SU-DHL-6 (cell line): ENCODE data around the gene ZNF362.

Experiments
- H2AFZ ChIP-seq: fragments of 200-600 bp; sonication (generic); 2 replicates; pipeline ENCODE4 v1.6.1; 2014; ENCODE audit warnings: low read depth, mild to moderate bottlenecking, moderate library complexity, mixed read lengths, antibody characterized with exemption, low read length; ENCODE audit not compliant: severe bottlenecking
- H3F3A ChIP-seq: fragments of 200-600 bp; shearing (Covaris generic); 2 replicates; pipeline ENCODE4 v1.6.0; 2016; ENCODE audit warnings: antibody characterized with exemption, mild to moderate bottlenecking; ENCODE audit not compliant: insufficient read depth
- H3K27ac ChIP-seq: fragments of 200-600 bp; sonication (generic); 2 replicates; pipeline ENCODE4 v1.5.1; 2016; ENCODE audit warnings: low read depth, mild to moderate bottlenecking, low read length, moderate library complexity, mixed read lengths
- H3K27me3 ChIP-seq: fragments of 200-600 bp; sonication (generic), shearing (Covaris generic); 2 replicates; pipeline ENCODE4 v1.6.0; 2014; ENCODE audit warnings: mild to moderate bottlenecking, low read length
- H3K36me3 ChIP-seq: fragments of 200-600 bp; sonication (generic); 2 replicates; pipeline ENCODE4 v1.6.1; 2014; ENCODE audit warnings: mild to moderate bottlenecking, low read length, mixed read lengths
- H3K4me2 ChIP-seq: fragments of 300-600, 200-600 bp; shearing (Covaris generic), sonication (generic); 2 replicates; pipeline ENCODE4 v1.6.0; 2014; ENCODE audit warnings: low read length, low read depth, mild to moderate bottlenecking; ENCODE audit not compliant: poor library complexity, severe bottlenecking
- H3K4me3 ChIP-seq: fragments of 200-600 bp; sonication (generic); 2 replicates; pipeline ENCODE4 v1.5.1; 2014; ENCODE audit warnings: antibody characterized with exemption, low read length, mild to moderate bottlenecking, mixed read lengths; ENCODE audit not compliant: insufficient read depth, poor library complexity, severe bottlenecking
- H3K79me2 ChIP-seq: fragments of 200-600 bp; sonication (generic); 2 replicates; pipeline ENCODE4 v1.6.1; 2014; ENCODE audit warnings: mild to moderate bottlenecking, low read length, moderate library complexity; ENCODE audit not compliant: insufficient read depth
- H3K9ac ChIP-seq: fragments of 200-600 bp; sonication (generic); 2 replicates; pipeline ENCODE4 v1.7.0; 2014; ENCODE audit warnings: mild to moderate bottlenecking, low read length
- H3K9me2 ChIP-seq: fragments of 200-600 bp; sonication (generic); replicated peaks from 2 replicates; pipeline ENCODE4 v1.6.1; 2014; ENCODE audit warnings: low read length; ENCODE audit not compliant: insufficient read depth
- H3K9me3 ChIP-seq: fragments of 200-600 bp; sonication (generic); 2 replicates; pipeline ENCODE4 v1.6.1; 2014; ENCODE audit warnings: low read length, mixed read lengths; ENCODE audit not compliant: insufficient read depth
- H4K20me1 ChIP-seq: fragments of 200-600 bp; sonication (generic); 2 replicates; pipeline ENCODE4 v1.6.1; 2014; ENCODE audit warnings: low read depth, mild to moderate bottlenecking, antibody characterized with exemption, low read length, moderate library complexity, mixed read lengths
- CTCF ChIP-seq: fragments of 200-600 bp; sonication (generic); IDR thresholded peaks from one replicate; pipeline ENCODE4 v1.5.1; 2017; ENCODE audit warnings: antibody characterized with exemption, mild to moderate bottlenecking, low read length, moderate library complexity; ENCODE audit not compliant: insufficient read depth, poor library complexity, severe bottlenecking
- EZH2phosphoT487 ChIP-seq: fragments of 200-600 bp; sonication (generic), shearing (Covaris generic); conservative IDR thresholded peaks from 2 replicates; pipeline ENCODE4 v1.6.1; 2018; ENCODE audit warnings: mild to moderate bottlenecking, antibody characterized with exemption, low read length, moderate library complexity, mixed read lengths

ZNF362 gene

GRCh38 chr1:33271666-33272505 lies 15.6 kb downstream of the ZNF362 start:
- no peaks in the 10 kb centered on the region for H3K9me2 ChIP-seq
- H4K20me1 ChIP-seq, result no peaks in the 10 kb centered on the region
- no peak overlapping the region for H3K4me2 ChIP-seq
- no peak overlapping the region for H2AFZ ChIP-seq
- H3K9me3 ChIP-seq, result no peaks in the 10 kb centered on the region
- no peaks in the 10 kb centered on the region for H3K27me3 ChIP-seq
- H3K9ac ChIP-seq, result no peak overlapping the region
- no peaks in the 10 kb centered on the region for H3K36me3 ChIP-seq
- no peak overlapping the region for H3K4me3 ChIP-seq
- no peaks in the 10 kb centered on the region for H3F3A ChIP-seq
- no peaks in the 10 kb centered on the region for H3K79me2 ChIP-seq
- TF ChIP-seq CTCF (no peak), EZH2phosphoT487 (no peak)
- H3K27ac ChIP-seq, result no peak overlapping the region

GRCh38 chr1:33272509-33272908 lies 16.2 kb downstream of the ZNF362 start:
- H4K20me1 ChIP-seq, result no peaks in the 10 kb centered on the region
- H3K9ac ChIP-seq, result no peak overlapping the region
- no peak overlapping the region for H3K27ac ChIP-seq
- H3K36me3 ChIP-seq, result no peaks in the 10 kb centered on the region
- H3K4me3 ChIP-seq, result no peak overlapping the region
- no peak overlapping the region for H2AFZ ChIP-seq
- no peaks in the 10 kb centered on the region for H3F3A ChIP-seq
- H3K9me3 ChIP-seq, result no peaks in the 10 kb centered on the region
- H3K4me2 ChIP-seq, result no peak overlapping the region
- no peak for TF ChIP-seq EZH2phosphoT487
- no peak for TF ChIP-seq CTCF
- no peaks in the 10 kb centered on the region for H3K79me2 ChIP-seq
- no peaks in the 10 kb centered on the region for H3K27me3 ChIP-seq
- H3K9me2 ChIP-seq, result no peaks in the 10 kb centered on the region

GRCh38 chr1:33272930-33273329 lies 16.6 kb downstream of the ZNF362 start:
- no peaks in the 10 kb centered on the region for H3K79me2 ChIP-seq
- H4K20me1 ChIP-seq, result no peaks in the 10 kb centered on the region
- no peak overlapping the region for H3K4me2 ChIP-seq
- TF ChIP-seq CTCF (no peak), EZH2phosphoT487 (no peak)
- no peak overlapping the region for H3K27ac ChIP-seq
- H3K9ac ChIP-seq, result no peak overlapping the region
- no peaks in the 10 kb centered on the region for H3K36me3 ChIP-seq
- no peak overlapping the region for H3K4me3 ChIP-seq
- no peaks in the 10 kb centered on the region for H3K9me3 ChIP-seq
- no peaks in the 10 kb centered on the region for H3F3A ChIP-seq
- H3K9me2 ChIP-seq, result no peaks in the 10 kb centered on the region
- no peaks in the 10 kb centered on the region for H3K27me3 ChIP-seq
- no peak overlapping the region for H2AFZ ChIP-seq
